COR-L47 (cell line): ENCODE results near the gene SEC31A.
"Not testable (repeated sequence)": the region's sequence is repeated elsewhere in the genome, so short reads cannot be mapped to it uniquely, and the experiment has no call there.

Source experiments
- DNase-seq: peaks from one replicate; lab custom pipeline; 2025; lab: John Stamatoyannopoulos, UW

SEC31A gene

DNA sequence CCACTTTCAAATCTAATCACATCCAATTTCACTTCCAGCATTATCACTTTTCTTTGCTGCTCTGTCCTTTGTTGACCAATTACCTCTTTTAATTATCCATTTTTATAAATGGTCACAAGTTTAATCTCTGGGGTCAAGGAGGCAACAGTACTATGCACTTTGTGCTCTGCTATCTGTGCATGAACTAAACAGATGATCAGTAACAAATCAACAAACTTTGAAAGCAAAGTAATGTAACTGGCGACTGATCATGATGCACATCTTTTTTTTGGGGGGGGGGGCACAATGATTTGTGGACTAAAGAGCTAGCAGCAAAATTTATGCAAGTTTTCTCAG lies 1.5 kb upstream of the SEC31A start:
- DNase-seq: no peak

GRCh38 chr4:82891707-82892466 lies 934 bp upstream of the SEC31A start:
- DNase-seq: no peak

GRCh38 chr4:82890528-82890900 lies 439 bp downstream of the SEC31A start:
- no peak for DNase-seq

GRCh38 chr4:82889287-82889686 lies 1.7 kb downstream of the SEC31A start:
- no peak for DNase-seq

DNA sequence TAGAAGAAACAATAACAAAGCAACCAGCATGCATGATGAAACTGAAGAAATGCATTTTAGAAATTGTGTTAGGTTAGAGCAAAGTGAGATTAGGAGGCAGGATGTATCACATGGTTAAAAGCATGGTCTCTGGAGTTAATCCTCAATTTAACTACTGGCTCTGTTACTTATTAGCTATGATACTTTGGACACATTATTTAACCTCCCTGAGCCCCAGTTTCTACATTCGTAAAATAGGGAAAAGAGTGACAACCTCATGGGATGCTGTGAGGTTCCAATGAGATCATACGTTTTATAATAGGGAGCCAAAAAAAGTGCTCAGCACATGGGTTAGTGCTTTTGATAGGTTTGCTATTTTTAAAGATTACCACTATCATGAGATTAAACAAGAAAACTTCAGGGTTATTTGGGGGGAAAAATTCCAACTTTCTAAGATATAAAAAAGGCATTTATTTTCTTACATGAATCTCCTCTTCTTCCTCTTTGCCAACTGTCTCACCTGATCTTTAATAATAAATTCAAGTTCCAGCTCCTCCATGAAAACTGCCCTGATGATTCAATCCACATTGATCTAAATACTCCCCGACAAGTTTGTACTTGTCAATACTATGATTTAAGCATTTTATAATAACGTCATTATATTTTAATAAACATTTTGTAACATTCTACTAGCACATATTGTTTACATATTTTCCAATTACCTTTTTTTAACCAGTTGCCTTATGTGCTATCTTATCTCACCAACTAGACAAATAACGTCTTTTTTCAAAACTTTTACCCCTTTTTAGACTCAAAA lies 4.6 kb downstream of the SEC31A start:
- DNase-seq: no peak

DNA sequence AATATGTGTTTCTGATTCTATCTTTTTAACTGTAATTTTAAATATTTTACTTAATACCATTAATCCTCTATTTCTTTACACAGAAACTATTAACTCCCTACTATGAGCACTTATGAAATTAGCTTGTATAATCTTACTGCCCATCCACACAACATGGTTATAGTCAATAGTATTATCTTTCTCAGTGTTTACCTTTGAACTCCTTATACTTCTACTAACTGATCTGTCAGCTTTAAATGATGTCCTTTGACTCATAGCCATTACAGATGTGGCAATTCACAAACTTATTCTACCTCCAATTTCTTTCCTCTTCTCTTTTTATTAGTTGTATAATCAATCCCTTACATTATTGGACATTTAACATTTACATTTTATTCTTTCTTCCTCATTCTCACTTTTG lies 5.5 kb downstream of the SEC31A start:
- no peak for DNase-seq

- DNase-seq: no peak
Measured at GRCh38 chr4:82868572-82868971, 22.4 kb downstream of the SEC31A start.

DNA sequence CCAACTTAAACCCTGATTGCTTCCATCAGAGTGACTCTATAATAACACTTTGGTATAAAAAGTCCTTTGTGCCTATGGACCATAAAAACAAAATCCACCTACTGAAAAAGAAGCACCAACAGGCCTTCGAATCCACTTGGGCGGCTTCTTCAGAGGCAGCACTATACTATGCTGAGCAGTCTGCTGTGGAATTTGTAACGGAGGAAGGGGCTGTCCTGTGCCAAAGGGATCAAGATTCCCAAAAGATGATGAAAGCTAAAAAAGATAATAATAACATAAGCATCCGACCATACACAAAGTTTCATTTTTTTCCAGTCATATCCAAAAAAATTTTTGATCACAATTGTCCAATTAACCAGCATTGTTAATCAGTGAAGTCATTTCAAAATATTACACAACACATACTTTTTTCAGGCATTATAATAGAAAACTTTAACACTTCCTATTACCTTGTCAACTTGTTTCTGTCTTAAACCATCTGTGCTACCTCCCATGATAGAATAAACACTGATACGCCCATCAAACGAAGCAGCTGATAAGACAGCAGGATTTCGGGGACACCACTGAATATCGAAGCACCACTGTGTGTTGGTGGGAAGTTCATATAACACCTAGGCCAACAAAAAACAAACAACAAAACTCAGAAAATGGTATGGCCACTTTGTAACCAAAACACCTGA lies 24.1 kb downstream of the SEC31A start:
- DNase-seq: no peak

GRCh38 chr4:82866033-82866432 lies 24.9 kb downstream of the SEC31A start:
- DNase-seq: not testable (repeated sequence)

- no peak for DNase-seq
Measured at GRCh38 chr4:82865592-82865991, 25.4 kb downstream of the SEC31A start.

GRCh38 chr4:82864336-82864979 lies 26.5 kb downstream of the SEC31A start:
- DNase-seq: no peak

- DNase-seq: no peak
Measured at GRCh38 chr4:82861529-82861928, 29.4 kb downstream of the SEC31A start.

DNA sequence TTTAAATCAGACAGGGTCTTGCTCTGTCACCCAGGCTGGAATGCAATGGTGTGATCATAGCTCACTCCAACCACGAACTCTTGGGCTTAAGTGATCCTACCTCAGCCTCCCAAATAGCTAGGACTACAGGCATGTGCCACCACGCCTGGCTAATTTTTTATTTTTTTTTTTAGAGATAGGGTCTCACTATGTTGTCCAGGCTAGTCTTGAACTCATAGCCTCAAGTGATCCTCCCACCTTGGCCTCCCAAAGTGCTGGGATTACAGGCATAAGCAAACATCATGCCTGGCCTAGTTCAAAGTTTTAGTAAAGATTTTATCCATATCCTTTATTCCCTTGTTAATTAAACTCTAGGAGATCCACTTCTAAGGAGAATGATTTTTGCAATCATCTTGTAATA lies 30.5 kb downstream of the SEC31A start:
- not testable (repeated sequence) for DNase-seq

DNA sequence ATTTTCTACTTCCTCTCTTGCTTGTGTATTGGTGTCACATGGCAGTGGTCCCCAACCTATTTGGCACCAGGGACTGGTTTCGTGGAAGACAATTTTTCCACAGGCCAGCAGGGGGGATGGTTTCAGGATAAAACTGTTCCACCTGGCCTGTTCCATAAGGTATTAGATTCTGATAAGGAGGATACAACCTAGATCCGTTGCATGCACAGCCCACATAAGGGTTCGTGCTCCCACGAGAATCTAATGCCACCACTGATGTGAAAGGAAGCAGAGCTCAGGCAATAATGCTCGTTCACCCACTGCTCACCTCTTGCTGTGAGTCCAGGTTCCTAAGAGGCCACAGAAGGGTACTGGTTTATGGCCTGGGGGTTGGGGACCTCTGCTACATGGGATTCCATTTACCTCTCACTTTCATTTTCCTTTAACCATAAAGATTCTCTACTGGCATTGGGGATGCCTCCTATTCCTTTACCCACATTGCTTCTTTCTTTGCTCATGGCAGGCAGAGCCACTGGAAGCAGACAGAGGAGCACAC lies 38.1 kb downstream of the SEC31A start:
- no peak for DNase-seq

- DNase-seq: peak; percentile 3
Measured at GRCh38 chr4:82851885-82852750, 38.8 kb downstream of the SEC31A start.

GRCh38 chr4:82851318-82851717 lies 39.6 kb downstream of the SEC31A start:
- DNase-seq: no peak

GRCh38 chr4:82850684-82851083 lies 40.3 kb downstream of the SEC31A start:
- no peak for DNase-seq

DNA sequence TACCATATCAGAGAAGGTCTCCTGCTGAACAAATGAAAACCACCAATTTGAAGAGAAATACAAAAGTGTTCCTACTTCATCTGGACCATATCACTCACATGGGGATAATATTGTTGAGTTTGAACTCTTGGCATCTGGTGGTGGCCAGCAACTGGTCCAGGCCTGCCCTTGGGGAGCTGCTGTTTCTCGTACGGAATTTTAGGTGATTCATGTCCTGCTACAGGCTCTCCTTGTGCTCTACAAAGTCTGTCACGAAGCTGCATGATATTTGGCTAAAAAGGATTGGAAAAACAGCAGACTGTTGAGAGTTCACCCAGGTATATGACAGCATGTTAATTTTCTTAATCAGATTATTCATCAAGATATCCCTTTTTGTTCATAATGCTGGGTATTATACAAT lies 42.2 kb downstream of the SEC31A start:
- DNase-seq: no peak

GRCh38 chr4:82842593-82842992 lies 48.4 kb downstream of the SEC31A start:
- no peak for DNase-seq

- no peak for DNase-seq
Measured at GRCh38 chr4:82839624-82840023, 51.3 kb downstream of the SEC31A start.

DNA sequence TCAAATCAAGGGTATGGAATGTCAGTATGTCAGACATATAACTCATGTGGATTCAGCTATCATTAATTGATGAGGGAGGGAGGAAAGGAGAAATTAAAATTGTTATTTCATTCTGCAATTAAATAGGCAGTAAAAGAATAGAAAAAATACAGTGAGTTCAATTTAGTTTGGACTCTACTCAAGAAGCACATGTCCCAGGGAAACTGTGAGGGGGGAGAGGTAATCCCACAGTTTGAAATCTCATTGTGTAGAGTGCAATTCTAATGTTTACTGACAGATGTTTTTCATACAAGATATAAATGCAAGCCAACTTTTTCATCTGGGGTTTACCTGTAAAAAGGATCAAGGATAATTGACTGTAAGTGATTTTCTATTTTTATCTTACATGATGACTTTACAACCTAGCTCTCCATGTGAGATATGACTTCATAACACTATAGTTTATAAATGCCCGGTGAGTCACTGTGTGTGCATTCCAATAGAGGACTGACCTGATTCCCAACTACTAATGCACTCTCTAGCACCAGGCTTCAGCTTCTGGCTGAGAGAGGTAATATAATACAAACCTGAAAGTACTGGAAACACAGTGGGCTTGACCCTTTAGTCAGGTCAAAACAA lies 57.1 kb downstream of the SEC31A start:
- no peak for DNase-seq
